Measurements from ENCODE around the gene ADGRL3. TPM values are rescaled to one million over a fixed set of nuclear protein-coding genes. Genes with fewer than 3 reads are reported as not detected.

The ADGRL3 gene
- total RNA-seq: 5.9 TPM
- long read RNA-seq, partial matches to known transcripts: 1 of 5 reads
- long read RNA-seq, other reads (novel, unspliced or antisense): 4 of 5 reads

DNA sequence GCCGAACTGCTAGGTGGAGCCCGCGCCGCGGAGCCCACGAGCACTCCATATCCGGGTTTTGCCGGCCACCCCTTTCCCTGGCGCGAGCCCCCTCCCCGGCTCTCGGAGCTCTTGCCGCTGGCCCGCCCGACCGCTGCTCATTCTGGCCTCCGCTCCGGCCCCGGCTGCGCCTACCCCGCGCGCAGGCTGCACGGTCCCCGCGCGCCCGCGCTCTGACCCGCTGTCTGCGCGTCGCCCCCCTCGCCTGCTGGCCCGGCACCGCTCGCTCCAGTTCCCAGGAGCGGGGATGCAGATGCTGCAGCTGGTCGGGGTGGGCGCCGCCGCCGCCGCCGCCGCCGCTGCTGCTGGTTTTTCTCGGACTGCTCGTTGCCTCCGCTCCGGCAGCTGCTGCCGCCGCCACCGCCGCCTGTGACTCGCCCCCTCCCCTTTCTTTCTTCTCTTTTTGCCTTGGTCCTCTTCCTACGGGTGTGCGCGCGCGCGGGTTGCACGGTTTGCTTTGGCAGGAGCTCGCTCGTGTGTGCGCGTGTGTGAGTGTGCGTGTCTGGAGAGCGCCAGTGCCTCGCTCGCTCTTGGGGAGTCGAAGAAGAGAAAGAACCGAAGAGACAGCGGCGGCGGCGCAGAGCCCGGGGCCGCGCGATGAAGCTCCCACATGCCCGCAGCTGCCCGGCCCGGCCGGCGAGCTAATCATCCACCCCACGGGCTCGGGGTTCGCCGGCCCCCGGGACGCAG lies at the start of gene ADGRL3:
Gene ADGRL3 (plus strand): TSS at position 140 of the 729 bp plus-strand sequence.
- DNase-seq (ENCODE audit: low spot score): no peak

DNA sequence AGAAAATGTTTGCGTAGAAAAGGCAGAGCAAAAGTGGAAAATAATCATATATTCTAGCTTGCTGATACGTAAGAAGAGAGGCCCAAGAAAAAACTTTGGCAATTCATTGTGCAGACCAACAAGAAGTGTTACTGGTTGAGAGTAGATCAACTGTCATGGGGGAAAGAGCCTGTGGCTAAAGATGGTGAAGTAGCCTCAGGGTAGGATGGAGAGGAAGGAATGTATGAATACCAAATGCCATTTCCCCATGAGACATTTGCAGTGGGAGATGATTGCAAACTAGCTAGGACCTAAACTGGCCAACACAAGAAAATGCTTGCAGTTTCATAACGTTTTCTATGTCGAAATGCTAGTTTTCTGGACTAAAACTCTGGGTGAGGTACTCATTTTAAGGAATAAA lies 47.7 kb upstream of the ADGRL3 start:
- DNase-seq (ENCODE audit: low spot score): no peak

GRCh38 chr4:61160478-61160877 lies 39.6 kb upstream of the ADGRL3 start:
- no peak for DNase-seq (ENCODE audit: low spot score)

GRCh38 chr4:61162116-61162515 lies 38.0 kb upstream of the ADGRL3 start:
- DNase-seq (ENCODE audit: low spot score): no peak

- DNase-seq (ENCODE audit: low spot score): no peak
Observed at GRCh38 chr4:61173799-61174198, 26.3 kb upstream of the ADGRL3 start.

DNA sequence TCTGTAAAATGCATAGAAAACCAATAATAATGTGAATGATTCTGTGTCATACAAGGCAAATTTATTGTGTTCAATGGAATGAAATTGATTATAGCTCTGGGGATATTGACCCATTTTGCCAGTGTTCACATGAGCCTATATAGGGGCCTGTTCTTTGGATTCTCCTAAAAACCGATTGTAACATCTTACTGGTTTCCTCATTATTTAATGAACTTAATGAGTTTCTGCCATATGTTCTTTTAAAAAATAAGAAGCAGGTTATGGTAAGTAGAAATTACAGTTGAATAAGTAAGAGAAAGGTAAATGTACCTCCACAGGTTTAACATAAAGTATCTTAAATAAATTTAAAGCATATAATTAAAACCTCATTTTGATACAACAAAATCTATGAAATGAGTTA lies 24.6 kb upstream of the ADGRL3 start:
- no peak for DNase-seq (ENCODE audit: low spot score)

DNA sequence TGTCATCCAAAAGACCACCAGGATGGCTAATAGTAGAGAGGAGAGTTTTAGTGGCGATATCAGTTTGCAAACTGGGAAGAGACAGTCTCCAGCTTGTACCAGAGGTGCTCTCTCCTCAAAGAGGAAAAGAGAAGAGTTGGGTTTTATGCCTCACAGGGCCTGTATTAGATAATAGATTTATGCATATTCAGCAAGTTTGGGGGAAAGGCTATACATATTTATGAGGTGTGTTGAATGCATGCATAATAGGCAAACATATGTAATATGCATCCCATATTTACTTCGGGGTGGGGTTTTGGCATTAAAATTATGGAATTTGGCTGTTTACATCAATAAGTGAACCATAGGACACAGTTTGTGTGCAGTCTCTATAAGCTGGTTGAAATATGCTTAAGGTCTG lies 22.8 kb upstream of the ADGRL3 start:
- no peak for DNase-seq (ENCODE audit: low spot score)

DNA sequence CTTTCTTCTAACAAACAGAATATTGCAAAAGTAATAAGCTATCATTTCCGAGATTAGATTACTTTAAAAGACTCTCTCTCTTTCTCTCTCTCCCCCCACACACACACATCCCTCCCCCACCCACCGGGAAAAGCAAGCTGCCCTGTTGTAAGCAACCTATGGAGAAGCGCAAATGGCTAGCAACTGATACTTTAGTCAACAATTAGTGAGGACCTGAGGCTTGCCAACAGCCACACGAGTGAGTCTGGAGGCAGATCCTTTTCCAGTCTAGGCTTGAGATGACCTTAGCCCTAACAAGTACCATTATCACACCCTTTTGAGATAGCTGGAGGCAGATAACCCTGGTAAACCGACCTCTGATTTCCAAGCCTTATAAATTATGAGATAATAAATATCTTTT lies 19.7 kb upstream of the ADGRL3 start:
- DNase-seq (ENCODE audit: low spot score): no peak

GRCh38 chr4:61182915-61183314 lies 17.2 kb upstream of the ADGRL3 start:
- DNase-seq (ENCODE audit: low spot score): no peak

GRCh38 chr4:61185288-61185687 lies 14.8 kb upstream of the ADGRL3 start:
- no peak for DNase-seq (ENCODE audit: low spot score)

GRCh38 chr4:61192392-61192791 lies 7.7 kb upstream of the ADGRL3 start:
- DNase-seq (ENCODE audit: low spot score): no peak

GRCh38 chr4:61193863-61194262 lies 6.3 kb upstream of the ADGRL3 start:
- DNase-seq (ENCODE audit: low spot score): no peak

DNA sequence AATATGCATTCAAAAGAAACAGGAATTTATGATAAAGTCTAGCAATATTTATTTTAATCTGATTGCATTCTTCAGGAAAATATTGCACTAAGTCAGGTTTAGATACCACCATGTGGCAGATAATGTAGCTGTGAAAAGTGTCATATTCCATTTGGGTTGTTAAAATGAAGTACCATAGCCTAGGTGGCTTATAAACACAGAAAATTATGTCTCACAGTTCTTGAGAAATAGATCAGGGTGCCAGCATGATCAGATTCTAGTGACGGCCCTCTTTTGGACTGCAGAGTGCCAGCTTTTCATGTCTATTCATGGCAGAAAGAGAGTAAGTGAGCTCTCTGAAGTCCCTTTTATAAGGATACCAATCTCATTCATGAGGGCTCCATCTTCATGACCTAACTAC lies 5.6 kb upstream of the ADGRL3 start:
- DNase-seq (ENCODE audit: low spot score): no peak

DNA sequence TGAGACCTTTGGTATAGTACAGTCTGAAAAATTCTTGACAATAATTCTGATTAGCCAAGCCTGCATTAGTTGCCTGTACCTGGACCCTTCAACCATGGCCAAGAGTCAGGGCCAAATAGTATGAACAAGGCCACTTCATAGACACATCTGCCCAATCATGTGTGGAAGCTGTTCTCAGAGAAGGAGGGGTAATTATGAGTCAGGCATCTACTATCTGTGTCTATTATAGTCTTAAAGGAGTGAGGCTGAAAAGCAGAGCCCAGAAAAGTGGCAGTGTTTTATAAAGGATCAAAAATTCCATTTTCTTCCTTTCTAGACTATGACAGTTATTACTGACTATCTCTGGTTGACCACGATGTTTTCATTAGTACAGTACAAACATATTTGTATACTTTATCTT lies 5.0 kb upstream of the ADGRL3 start:
- no peak for DNase-seq (ENCODE audit: low spot score)

- DNase-seq (ENCODE audit: low spot score): no peak
Observed at GRCh38 chr4:61198686-61199085, 1.4 kb upstream of the ADGRL3 start.

GRCh38 chr4:61199873-61200186 lies 296 bp upstream of the ADGRL3 start:
- DNase-seq (ENCODE audit: low spot score): no peak

DNA sequence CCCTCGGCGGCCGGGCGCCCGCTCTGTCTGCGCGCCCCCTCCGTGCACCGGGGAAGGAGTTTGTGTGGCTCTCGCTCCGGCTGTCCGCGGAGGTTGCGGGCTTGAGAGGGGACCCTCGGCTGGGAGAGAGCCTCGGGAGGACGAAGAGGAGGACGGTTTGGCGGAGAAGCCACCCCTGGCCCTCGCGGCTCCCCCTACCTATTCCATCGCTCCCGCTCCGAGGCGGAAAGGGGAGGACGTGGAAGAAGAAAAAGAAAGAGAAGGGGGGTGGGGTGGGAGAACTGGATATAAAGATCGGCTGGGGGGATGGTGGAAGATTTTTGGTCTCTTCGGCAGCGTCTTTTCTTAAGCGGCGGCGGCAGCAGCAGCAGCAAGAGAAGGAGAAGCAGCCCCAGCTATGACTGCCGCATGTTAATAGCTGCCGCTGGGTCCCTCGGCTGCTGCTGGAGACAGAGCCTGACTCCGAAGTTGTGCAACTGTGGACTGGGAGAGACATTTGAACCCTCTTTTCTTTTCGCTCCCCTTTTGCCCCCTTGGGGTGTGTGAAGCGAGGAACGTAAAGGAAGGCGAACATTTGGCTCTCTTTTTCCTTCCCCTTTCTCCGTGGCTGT lies 895 bp downstream of the ADGRL3 start:
- peak; percentile 85 for DNase-seq (ENCODE audit: low spot score)

DNA sequence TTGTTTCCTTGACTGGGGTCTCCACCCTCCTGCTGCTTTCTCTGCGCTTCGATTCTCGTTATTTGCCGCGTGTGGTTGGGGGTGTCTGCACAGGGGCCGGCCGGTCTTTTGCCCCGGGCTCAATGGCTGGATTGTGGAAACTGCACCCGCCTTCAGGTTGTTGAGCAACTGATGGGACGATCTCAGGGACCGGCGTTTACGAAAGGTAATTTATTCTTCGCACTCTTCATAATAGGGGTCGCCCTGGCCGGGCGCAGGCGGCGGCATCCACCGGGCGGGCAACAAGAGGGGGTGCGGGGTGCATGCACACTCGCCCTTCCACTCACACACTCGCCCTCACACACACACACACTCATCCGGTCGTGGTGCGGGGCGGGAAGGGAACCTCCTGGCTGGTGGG lies 1.4 kb downstream of the ADGRL3 start:
- peak; percentile 86 for DNase-seq (ENCODE audit: low spot score)

- peak; percentile 84 for DNase-seq (ENCODE audit: low spot score)
Observed at GRCh38 chr4:61201961-61202637, 2.0 kb downstream of the ADGRL3 start.

- no peak for DNase-seq (ENCODE audit: low spot score)
Observed at GRCh38 chr4:61202638-61203435, 2.7 kb downstream of the ADGRL3 start.

GRCh38 chr4:61203436-61203790 lies 3.3 kb downstream of the ADGRL3 start:
- DNase-seq (ENCODE audit: low spot score): no peak
